Measurements from ENCODE around the gene ECT2. TPM values are rescaled to one million over a fixed set of nuclear protein-coding genes. Genes with fewer than 3 reads are reported as not detected.

Gene ECT2
- polyA plus RNA-seq, 1 of the 3 experiments (the other 2 are of a cell fraction): 8.6 TPM

- TF ChIP-seq GATA2 (CRISPR knock-in tag; IDR thresholded peaks at IDR 0.05): no peak
- TF ChIP-seq, protein P1, sequence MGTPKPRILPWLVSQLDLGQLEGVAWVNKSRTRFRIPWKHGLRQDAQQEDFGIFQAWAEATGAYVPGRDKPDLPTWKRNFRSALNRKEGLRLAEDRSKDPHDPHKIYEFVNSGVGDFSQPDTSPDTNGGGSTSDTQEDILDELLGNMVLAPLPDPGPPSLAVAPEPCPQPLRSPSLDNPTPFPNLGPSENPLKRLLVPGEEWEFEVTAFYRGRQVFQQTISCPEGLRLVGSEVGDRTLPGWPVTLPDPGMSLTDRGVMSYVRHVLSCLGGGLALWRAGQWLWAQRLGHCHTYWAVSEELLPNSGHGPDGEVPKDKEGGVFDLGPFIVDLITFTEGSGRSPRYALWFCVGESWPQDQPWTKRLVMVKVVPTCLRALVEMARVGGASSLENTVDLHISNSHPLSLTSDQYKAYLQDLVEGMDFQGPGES (IDR thresholded peaks at IDR 0.05; ENCODE audit: low read depth, low read length): no peak
- no peak for TF ChIP-seq GABPA (IDR thresholded peaks at IDR 0.05; ENCODE audit: low read depth)
- TF ChIP-seq CHD2 (IDR thresholded peaks at IDR 0.05; ENCODE audit: low read length, partially characterized antibody): no peak
These were observed 27.4 kb downstream of the ECT2 start (continued) for GRCh38 chr3:172777901-172778300.

DNA sequence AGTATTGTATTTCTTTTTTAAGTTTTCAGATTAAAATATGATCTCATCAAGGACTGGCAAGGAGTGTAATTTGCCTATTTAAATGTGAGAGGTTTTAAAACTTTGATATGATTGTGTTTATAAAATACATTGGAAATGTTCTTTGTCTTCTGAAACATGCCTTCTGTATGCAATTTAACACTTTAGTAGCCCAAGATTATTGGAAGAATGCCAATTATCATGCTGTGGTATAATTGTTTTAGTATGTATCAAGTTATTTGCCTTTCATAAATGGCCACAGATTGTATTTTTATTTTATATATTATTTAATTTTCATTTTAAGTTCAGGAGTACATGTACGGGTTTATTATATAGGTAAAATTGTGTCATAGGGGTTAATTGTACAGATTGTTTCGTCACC lies 31.7 kb downstream of the ECT2 start:
- H3K4me2 ChIP-seq: no peak overlapping the region
- H4K20me1 ChIP-seq (ENCODE audit: insufficient read depth): no peaks in the 10 kb centered on the region
- H3K4me3 ChIP-seq (ENCODE audit: low read depth in 2 of 2, low read length in 1 of 2): no peak overlapping the region
- no peak for DNase-seq
- no peak overlapping the region for H3K9ac ChIP-seq
- peaks cover 19% of the 10 kb centered on the region; the same call in 1 of the 2 replicates for H3K79me2 ChIP-seq (ENCODE audit: insufficient read depth)
- no peak overlapping the region for H3K27ac ChIP-seq (ENCODE audit: low read depth in 2 of 2, low read length in 1 of 2)
- no peaks in the 10 kb centered on the region for H3K9me3 ChIP-seq
- ChIA-PET CTCF (no interaction called here), POLR2A (no interaction called here)
- peaks cover 9% of the 10 kb centered on the region for H3F3A ChIP-seq (replicated peaks; ENCODE audit: insufficient read depth)
- H2AFZ ChIP-seq (ENCODE audit: low read depth): no peak overlapping the region
- no peak for TF ChIP-seq FOXJ3 (CRISPR knock-in tag; IDR thresholded peaks at IDR 0.05)
- TF ChIP-seq JUND (IDR thresholded peaks at IDR 0.05): no peak
- no peak for TF ChIP-seq TEAD4 (IDR thresholded peaks at IDR 0.05; ENCODE audit: borderline replicate concordance, insufficient read depth)
- no peak for TF ChIP-seq RCOR1 (IDR thresholded peaks at IDR 0.05; ENCODE audit: low read length)
- H3K4me1 ChIP-seq (ENCODE audit: control insufficient read depth in 1 of 2, insufficient read depth in 2 of 2, low read depth in 1 of 2, low read length in 1 of 2): 0 out of 4 replicates have a peak, but pooled peaks cover 0 to 3% of the 10 kb centered on the region in 2 experiments
- H3K9me2 ChIP-seq: no peaks in the 10 kb centered on the region
- WGBS (ENCODE audit: low lambda C conversion rate): 96% methylated on average over 2 of the region's 2 CpGs
- H3K36me3 ChIP-seq (replicated peaks in 1 of 2; ENCODE audit: control insufficient read depth in 1 of 2, insufficient read depth in 2 of 2, low read length in 1 of 2): peaks cover 46 to 62% of the 10 kb centered on the region in 2 experiments
- H3K27me3 ChIP-seq (ENCODE audit: insufficient read depth): no peaks in the 10 kb centered on the region

GRCh38 chr3:172786036-172786435 lies 35.5 kb downstream of the ECT2 start:
- CTCF ChIA-PET: no interaction called here
- H2AFZ ChIP-seq (ENCODE audit: low read depth): no peak overlapping the region
- peak overlapping the region in 1 of 2 experiments; percentile 11; a peak in 1 of 4 replicates for H3K27ac ChIP-seq (ENCODE audit: low read depth in 2 of 2, low read length in 1 of 2)
- DNase-seq: no peak
- H3K4me3 ChIP-seq (ENCODE audit: low read depth in 2 of 2, low read length in 1 of 2): no peak overlapping the region
- no peaks in the 10 kb centered on the region for H3K9me2 ChIP-seq
- H3K4me2 ChIP-seq: no peak overlapping the region
- H3K9me3 ChIP-seq: no peaks in the 10 kb centered on the region
- WGBS (ENCODE audit: low lambda C conversion rate): 94% methylated on average over 1 of the region's 1 CpG
- peaks cover 19% of the 10 kb centered on the region; the same call in 1 of the 2 replicates for H3K79me2 ChIP-seq (ENCODE audit: insufficient read depth)
- 0 out of 4 replicates have a peak, but pooled peaks cover 0 to 3% of the 10 kb centered on the region in 2 experiments for H3K4me1 ChIP-seq (ENCODE audit: control insufficient read depth in 1 of 2, insufficient read depth in 2 of 2, low read depth in 1 of 2, low read length in 1 of 2)
- H3K27me3 ChIP-seq (ENCODE audit: insufficient read depth): no peaks in the 10 kb centered on the region
- POLR2A ChIA-PET: no interaction called here
- no peak for TF ChIP-seq GATA2 (CRISPR knock-in tag; IDR thresholded peaks at IDR 0.05)
- no peak for TF ChIP-seq JUND (IDR thresholded peaks at IDR 0.05)
- TF ChIP-seq RFX5 (IDR thresholded peaks at IDR 0.05; ENCODE audit: low read length): no peak
- no peak for TF ChIP-seq RAD21 (IDR thresholded peaks at IDR 0.05; ENCODE audit: low read length)
- TF ChIP-seq SMC3 (IDR thresholded peaks at IDR 0.05; ENCODE audit: low read depth, low read length): no peak
- no peak for TF ChIP-seq TCF12 (IDR thresholded peaks at IDR 0.05)
- no peak for TF ChIP-seq ELF1 (IDR thresholded peaks at IDR 0.05)
- no peak for TF ChIP-seq RXRA (IDR thresholded peaks at IDR 0.05; ENCODE audit: borderline replicate concordance, low read depth)
- TF ChIP-seq NFIC (IDR thresholded peaks at IDR 0.05; ENCODE audit: borderline replicate concordance): no peak
- TF ChIP-seq, protein P2, sequence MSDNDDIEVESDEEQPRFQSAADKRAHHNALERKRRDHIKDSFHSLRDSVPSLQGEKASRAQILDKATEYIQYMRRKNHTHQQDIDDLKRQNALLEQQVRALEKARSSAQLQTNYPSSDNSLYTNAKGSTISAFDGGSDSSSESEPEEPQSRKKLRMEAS (IDR thresholded peaks at IDR 0.05; ENCODE audit: low read depth): no peak
- no peak for TF ChIP-seq RCOR1 (IDR thresholded peaks at IDR 0.05; ENCODE audit: low read length)
- no peak for TF ChIP-seq TEAD4 (IDR thresholded peaks at IDR 0.05; ENCODE audit: borderline replicate concordance, insufficient read depth)
- TF ChIP-seq NRF1 (IDR thresholded peaks at IDR 0.05; ENCODE audit: low read depth, low read length): no peak
- H4K20me1 ChIP-seq (ENCODE audit: insufficient read depth): no peaks in the 10 kb centered on the region
- peaks cover 61 to 72% of the 10 kb centered on the region in 2 experiments for H3K36me3 ChIP-seq (replicated peaks in 1 of 2; ENCODE audit: control insufficient read depth in 1 of 2, insufficient read depth in 2 of 2, low read length in 1 of 2)
- H3F3A ChIP-seq (replicated peaks; ENCODE audit: insufficient read depth): peaks cover 10% of the 10 kb centered on the region
- no peak overlapping the region for H3K9ac ChIP-seq
